Activated CD4-positive, alpha-beta T cell treated with anti-CD3 and anti-CD28 coated beads for 1 hour (primary cell): ENCODE measurements around the gene NUDT15.
"Not testable (repeated sequence)": the region's sequence is repeated elsewhere in the genome, so short reads cannot be mapped to it uniquely, and the experiment has no call there.

ENCODE experiments used
- DNase-seq: peaks from one replicate; pipeline ENCODE4 v3.0.0-alpha.2; 2020

NUDT15 gene

GRCh38 chr13:48043789-48044503 lies 6.4 kb downstream of the NUDT15 start:
- DNase-seq, result no peak

- no peak for DNase-seq
These were observed 13.0 kb downstream of the NUDT15 start for GRCh38 chr13:48050550-48050949.

- no peak for DNase-seq
These were observed 17.1 kb downstream of the NUDT15 start for GRCh38 chr13:48054601-48055000.

GRCh38 chr13:48055712-48056111 lies 18.2 kb downstream of the NUDT15 start:
- no peak for DNase-seq

GRCh38 chr13:48058536-48058935 lies 21.0 kb downstream of the NUDT15 start:
- not testable (repeated sequence) for DNase-seq

- not testable (repeated sequence) for DNase-seq
These were observed 22.4 kb downstream of the NUDT15 start for GRCh38 chr13:48059951-48060350.

- DNase-seq, result no peak
These were observed 28.9 kb downstream of the NUDT15 start for GRCh38 chr13:48066310-48066989.

GRCh38 chr13:48068036-48068435 lies 30.5 kb downstream of the NUDT15 start:
- DNase-seq, result no peak

GRCh38 chr13:48068952-48069351 lies 31.4 kb downstream of the NUDT15 start:
- no peak for DNase-seq

- DNase-seq, result no peak
These were observed 32.0 kb downstream of the NUDT15 start for GRCh38 chr13:48069573-48069972.

GRCh38 chr13:48070942-48071341 lies 33.4 kb downstream of the NUDT15 start:
- DNase-seq, result no peak

- no peak for DNase-seq
These were observed 34.8 kb downstream of the NUDT15 start for GRCh38 chr13:48072304-48072703.

- DNase-seq, result no peak
These were observed 35.3 kb downstream of the NUDT15 start for GRCh38 chr13:48072787-48073186.

GRCh38 chr13:48074006-48074405 lies 36.5 kb downstream of the NUDT15 start:
- DNase-seq, result no peak

- DNase-seq, result no peak
These were observed 40.7 kb downstream of the NUDT15 start for GRCh38 chr13:48078251-48078656.

- DNase-seq, result no peak
These were observed 44.2 kb downstream of the NUDT15 start for GRCh38 chr13:48081739-48082138.

- no peak for DNase-seq
These were observed 48.7 kb downstream of the NUDT15 start for GRCh38 chr13:48086272-48086671.

GRCh38 chr13:48093588-48093987 lies 56.1 kb downstream of the NUDT15 start:
- DNase-seq, result no peak

- no peak for DNase-seq
These were observed 56.9 kb downstream of the NUDT15 start for GRCh38 chr13:48094404-48094780.

- DNase-seq, result peak; percentile 96
These were observed 57.4 kb downstream of the NUDT15 start, which contains the start of gene MED4 for GRCh38 chr13:48094781-48095502. TSS of gene MED4 (minus strand) at chr13:48095104. CDS start at chr13:48095078, 26 bp downstream.

GRCh38 chr13:48096670-48097069 lies 59.1 kb downstream of the NUDT15 start:
- DNase-seq, result no peak
